Ascending aorta (tissue), 2 donors: Measurements from ENCODE around the gene GTF3C4. TPM values are rescaled to one million over a fixed set of nuclear protein-coding genes. Genes with fewer than 3 reads are reported as not detected.

Experiments used
- DNase-seq, 2 donors: peaks; one replicate each; pipeline ENCODE4 v3.0.0-alpha.2; 2019; ENCODE audit warnings: low spot score in 2 of 2
- H3K27ac ChIP-seq, 2 donors: fragments of 200-600 bp; sonication (generic); one replicate each; pipeline ENCODE4 v1.5.1; 2016 to 2017; ENCODE audit warnings: mild to moderate bottlenecking in 1 of 2
- H3K27me3 ChIP-seq: fragments of 200-600 bp; sonication (generic); one replicate; pipeline ENCODE4 v1.5.1; 2017
- H3K36me3 ChIP-seq, 2 donors: fragments of 200-600 bp; sonication (generic); one replicate each; pipeline ENCODE4 v1.5.1; 2016
- H3K4me1 ChIP-seq, 2 donors: fragments of 200-600 bp; sonication (generic); one replicate each; pipeline ENCODE4 v1.5.1; 2016 to 2017; ENCODE audit warnings: mild to moderate bottlenecking in 1 of 2
- H3K4me3 ChIP-seq, 2 donors: fragments of 200-600 bp; sonication (generic); one replicate each; pipeline ENCODE4 v1.5.1; 2016 to 2017; ENCODE audit warnings: mild to moderate bottlenecking in 1 of 2
- H3K9me3 ChIP-seq, 2 donors: fragments of 200-600 bp; sonication (generic); one replicate each; pipeline ENCODE4 v1.5.1; 2016
- CTCF ChIP-seq, 3 experiments: fragments of 200-600 bp in 2 of 3; fragments of 450-650 bp in 1 of 3; sonication (generic) in 2 of 3; IDR thresholded peaks; one replicate each; pipeline ENCODE4 v1.5.1; 2016 to 2019; ENCODE audit warnings: antibody characterized with exemption in 3 of 3, mild to moderate bottlenecking in 1 of 3, moderate library complexity in 1 of 3
- intact Hi-C: fragments of 100-400 bp; cut with DNase I; formaldehyde crosslinking; loops from one replicate; pipeline ENCODE4 v1.15.1; 2023
- total RNA-seq: library from RNA; depleted of rRNA; stranded (reverse); fragments of >200 nt; gene quantifications from one replicate; pipeline ENCODE4 v1.1.0, GENCODE V29; 2016

GTF3C4 gene
- total RNA-seq, 1 donor from 2014 or later = 9.8 TPM

DNA sequence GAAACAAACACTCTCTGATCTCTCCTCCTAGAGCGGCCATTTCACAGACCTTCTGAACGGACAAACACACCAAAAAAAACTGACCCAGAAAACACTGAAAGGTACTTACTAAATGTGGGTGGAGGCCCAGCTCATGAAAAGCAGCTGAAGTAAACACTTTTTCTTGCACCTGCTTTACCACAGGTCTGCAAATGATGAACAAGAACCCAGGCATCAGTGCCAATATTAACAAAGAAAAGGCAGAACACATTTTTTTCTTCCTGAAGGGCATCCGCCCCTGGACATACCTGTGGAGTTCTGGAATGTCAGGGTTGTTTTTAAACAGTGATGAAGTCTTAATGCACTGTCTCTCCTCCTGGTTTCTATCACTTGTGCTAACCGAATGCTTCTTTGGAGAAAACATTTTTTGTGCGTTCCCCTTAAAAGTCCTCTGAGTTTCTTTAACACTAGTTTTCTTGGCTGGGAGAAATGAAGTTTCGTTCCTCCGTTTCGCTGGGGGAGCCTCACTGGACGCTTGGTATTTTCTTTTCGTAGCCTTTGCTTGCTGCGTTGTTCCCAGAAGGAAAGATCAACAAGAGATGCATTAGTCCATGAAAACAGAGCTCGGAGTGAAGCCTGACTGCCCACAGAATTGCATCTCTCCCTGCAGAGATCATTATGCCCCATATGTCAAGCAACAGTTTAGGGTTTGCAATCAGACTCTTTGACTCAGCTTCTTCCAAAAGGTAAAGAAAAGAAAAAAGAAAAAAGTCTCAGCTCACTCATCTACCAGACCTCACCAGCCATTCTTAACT lies 7.9 kb upstream of the GTF3C4 start:
- Histone ChIP-seq H3K9me3 (no peaks in the 10 kb centered on the region), H3K36me3 (peaks cover 24 to 36% of the 10 kb centered on the region in 2 donors), H3K4me3 (no peak overlapping the region), H3K4me1 (no peaks in the 10 kb centered on the region), H3K27me3 (no peaks in the 10 kb centered on the region), H3K27ac (no peak overlapping the region)
- TF ChIP-seq CTCF (IDR thresholded peaks at IDR 0.05) = no peak
- DNase-seq = no peak
- intact Hi-C loops = no loop called here

- intact Hi-C loops = no loop called here
- Histone ChIP-seq H3K4me1 (no peaks in the 10 kb centered on the region), H3K27me3 (no peaks in the 10 kb centered on the region), H3K36me3 (peaks cover 17 to 30% of the 10 kb centered on the region in 2 donors), H3K4me3 (no peak overlapping the region), H3K27ac (no peak overlapping the region), H3K9me3 (no peaks in the 10 kb centered on the region)
- DNase-seq = no peak
- no peak for TF ChIP-seq CTCF (IDR thresholded peaks at IDR 0.05)
Measured at GRCh38 chr9:132663117-132663516, 7.1 kb upstream of the GTF3C4 start.

DNA sequence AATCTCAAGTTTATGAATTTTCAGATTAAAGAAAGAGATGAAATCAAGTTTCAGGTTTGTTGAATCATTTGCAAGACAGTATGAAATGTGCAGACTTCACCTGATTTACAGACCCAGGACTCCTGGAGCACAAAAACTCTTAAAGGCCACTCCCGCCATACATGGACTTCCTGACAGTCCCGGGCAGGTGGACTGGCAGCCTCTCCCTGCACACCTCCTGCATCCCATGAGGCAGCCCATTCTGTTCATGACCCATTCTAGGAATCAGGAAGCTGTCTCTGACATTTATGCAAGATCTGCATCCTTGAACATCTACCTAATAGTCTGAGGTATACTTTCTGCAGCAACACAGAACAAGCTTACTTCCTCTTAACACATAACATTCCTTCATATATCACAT lies 6.4 kb upstream of the GTF3C4 start:
- intact Hi-C loops = no loop called here
- peaks cover 16 to 22% of the 10 kb centered on the region in 2 donors for H3K36me3 ChIP-seq

GRCh38 chr9:132669319-132669697 lies 956 bp upstream of the GTF3C4 start:
- intact Hi-C loops = no loop called here
- no peak for TF ChIP-seq CTCF (IDR thresholded peaks at IDR 0.05)
- DNase-seq = no peak
- no peaks in the 10 kb centered on the region for H3K36me3 ChIP-seq
- no peaks in the 10 kb centered on the region for H3K9me3 ChIP-seq
- peak overlapping the region; percentile 93 to 99 for H3K27ac ChIP-seq
- H3K27me3 ChIP-seq = no peaks in the 10 kb centered on the region
- H3K4me1 ChIP-seq = peaks cover 0 to 19% of the 10 kb centered on the region in 2 donors
- peak overlapping the region; percentile 83 to 100 for H3K4me3 ChIP-seq

More for the DNA sequence above, 6.4 kb upstream of the GTF3C4 start:
- Histone ChIP-seq H3K27ac (no peak overlapping the region), H3K27me3 (no peaks in the 10 kb centered on the region), H3K4me3 (no peak overlapping the region), H3K9me3 (no peaks in the 10 kb centered on the region), H3K4me1 (peaks cover 0 to under 1% of the 10 kb centered on the region in 2 donors)
- no peak for TF ChIP-seq CTCF (IDR thresholded peaks at IDR 0.05)
- no peak for DNase-seq

DNA sequence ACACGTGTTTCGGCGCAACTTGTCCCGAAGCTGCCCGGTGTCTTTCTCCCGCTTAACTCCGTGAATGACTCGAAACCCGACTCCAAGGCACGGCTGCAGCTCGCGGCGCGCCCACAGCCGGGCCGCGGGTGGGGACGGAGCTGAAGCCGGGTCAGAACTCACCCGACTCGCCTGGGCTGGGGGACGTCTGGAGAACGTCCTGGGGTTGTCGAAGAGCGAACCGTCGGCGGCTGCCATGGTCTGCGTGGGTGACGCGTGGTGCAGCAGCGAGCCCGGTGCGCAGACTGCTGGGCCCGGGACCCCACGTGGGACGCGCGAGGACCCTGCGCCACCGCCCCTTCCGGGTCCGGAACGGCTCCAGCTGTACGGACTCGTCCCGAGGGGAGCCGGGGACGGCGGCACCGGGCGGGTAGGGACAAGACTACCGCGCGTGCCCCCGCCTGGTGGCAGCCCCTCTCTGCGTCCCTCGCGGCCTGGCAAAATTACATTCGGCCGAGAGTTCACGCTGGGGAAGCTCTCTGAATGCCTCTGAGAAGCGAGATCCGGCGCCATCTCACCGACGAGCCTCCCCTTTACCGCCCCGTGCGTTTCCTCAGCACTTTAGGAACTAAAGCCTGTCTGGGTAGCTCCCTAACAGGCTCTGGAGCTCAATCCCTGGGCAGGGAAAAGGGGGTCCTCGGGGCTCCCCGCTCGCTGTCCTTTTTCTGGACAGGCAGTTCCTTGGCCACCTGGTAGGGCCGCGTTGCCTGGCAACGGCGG lies 387 bp upstream of the GTF3C4 start, which contains the start of gene DDX31:
Gene DDX31, minus strand, starts transcription at position 286 of the 759 bp plus-strand sequence. Its CDS starts 49 bp downstream, at position 237.
- intact Hi-C loops = loop anchor here (1.0 to 10.0 kb wide), 3 partner anchors 208 to 595 kb away; partner anchors contain the start of genes AK8, MED27, SPACA9 and TSC1
- Histone ChIP-seq H3K36me3 (no peaks in the 10 kb centered on the region), H3K4me1 (peaks cover 0 to 19% of the 10 kb centered on the region in 2 donors), H3K9me3 (no peaks in the 10 kb centered on the region), H3K27me3 (no peaks in the 10 kb centered on the region), H3K27ac (peak within 1 kb of the TSS; percentile 93 to 99), H3K4me3 (peak within 1 kb of the TSS; percentile 83 to 100)
- no peak for TF ChIP-seq CTCF (IDR thresholded peaks at IDR 0.05)
- DNase-seq = peak; percentile 21 to 89
